Trophoblast cell (in vitro differentiated cells and primary cell): ENCODE data around the gene NUDC.

Source experiments
- DNase-seq, 2 donors: peaks; one replicate each; pipeline ENCODE4 v3.0.0-alpha.2; 2016
- H2AFZ ChIP-seq: 2 replicates; pipeline ENCODE4 v1.6.1; 2013; ENCODE audit warnings: low read length, moderate library complexity, mild to moderate bottlenecking; ENCODE audit not compliant: insufficient read depth, poor library complexity
- H2AK5ac ChIP-seq: 2 replicates; pipeline ENCODE4 v1.6.1; 2013; ENCODE audit warnings: mild to moderate bottlenecking, low read length
- H2BK120ac ChIP-seq: 2 replicates; pipeline ENCODE4 v1.6.1; 2013; ENCODE audit warnings: low read length, mild to moderate bottlenecking, moderate library complexity; ENCODE audit not compliant: insufficient read depth, poor library complexity
- H2BK12ac ChIP-seq: 2 replicates; pipeline ENCODE4 v1.6.1; 2013; ENCODE audit warnings: mild to moderate bottlenecking, low read length, moderate library complexity
- H2BK5ac ChIP-seq: 2 replicates; pipeline ENCODE4 v1.6.1; 2013; ENCODE audit warnings: low read length, low read depth, moderate library complexity, mild to moderate bottlenecking; ENCODE audit not compliant: poor library complexity
- H3K14ac ChIP-seq: 2 replicates; pipeline ENCODE4 v1.6.1; 2013; ENCODE audit warnings: mild to moderate bottlenecking, low read length
- H3K18ac ChIP-seq: 2 replicates; pipeline ENCODE4 v1.6.1; 2013; ENCODE audit warnings: mild to moderate bottlenecking, low read length
- H3K23ac ChIP-seq: 2 replicates; pipeline ENCODE4 v1.6.1; 2013; ENCODE audit warnings: low read length
- H3K27ac ChIP-seq: 2 replicates; pipeline ENCODE4 v1.5.1; 2013; ENCODE audit warnings: low read depth, mild to moderate bottlenecking, inconsistent platforms, low read length, moderate library complexity
- H3K27me3 ChIP-seq: 2 replicates; pipeline ENCODE4 v1.6.1; 2013; ENCODE audit warnings: inconsistent platforms, mild to moderate bottlenecking, low read length, moderate library complexity; ENCODE audit not compliant: insufficient read depth
- H3K36me3 ChIP-seq, 2 experiments: 1 replicate in 1 of 2; 2 replicates in 1 of 2; pipeline ENCODE4 v1.6.1; 2013; ENCODE audit warnings: low read length in 2 of 2, mild to moderate bottlenecking in 2 of 2, moderate library complexity in 1 of 2; ENCODE audit not compliant: insufficient read depth in 2 of 2, control insufficient read depth in 1 of 2
- H3K4ac ChIP-seq: 2 replicates; pipeline ENCODE4 v1.6.1; 2013; ENCODE audit warnings: low read depth, mild to moderate bottlenecking, low read length, moderate library complexity
- H3K4me1 ChIP-seq, 2 experiments: 1 replicate in 1 of 2; 2 replicates in 1 of 2; pipeline ENCODE4 v1.6.1; 2013; ENCODE audit warnings: low read length in 2 of 2, mild to moderate bottlenecking in 2 of 2, moderate library complexity in 1 of 2; ENCODE audit not compliant: insufficient read depth in 2 of 2, control insufficient read depth in 1 of 2
- H3K4me2 ChIP-seq: 2 replicates; pipeline ENCODE4 v1.6.1; 2013; ENCODE audit warnings: inconsistent platforms, mild to moderate bottlenecking, low read length, moderate library complexity
- H3K4me3 ChIP-seq: 2 replicates; pipeline ENCODE4 v1.5.1; 2013; ENCODE audit warnings: mild to moderate bottlenecking, low read depth, low read length, inconsistent platforms
- H3K79me1 ChIP-seq: one replicate; pipeline ENCODE4 v1.6.1; 2013; ENCODE audit warnings: low read length
- H3K79me2 ChIP-seq: 2 replicates; pipeline ENCODE4 v1.6.1; 2013; ENCODE audit warnings: low read length, mild to moderate bottlenecking; ENCODE audit not compliant: control insufficient read depth, insufficient read depth, poor library complexity
- H3K9ac ChIP-seq: 2 replicates; pipeline ENCODE4 v1.6.1; 2013; ENCODE audit warnings: mild to moderate bottlenecking, low read length
- H3K9me3 ChIP-seq: 2 replicates; pipeline ENCODE4 v1.6.1; 2013; ENCODE audit warnings: low read depth, mild to moderate bottlenecking, control low read depth, inconsistent platforms, low read length; ENCODE audit not compliant: insufficient read depth
- H4K12ac ChIP-seq: 2 replicates; pipeline ENCODE4 v1.6.1; 2013; ENCODE audit warnings: low read depth, mild to moderate bottlenecking, low read length, moderate library complexity
- H4K8ac ChIP-seq: 2 replicates; pipeline ENCODE4 v1.6.1; 2013; ENCODE audit warnings: low read depth, mild to moderate bottlenecking, low read length, moderate library complexity
- H4K91ac ChIP-seq: one replicate; pipeline ENCODE4 v1.6.1; 2013; ENCODE audit warnings: low read depth, mild to moderate bottlenecking, low read length, moderate library complexity
- WGBS: extraction: QIAGEN DNeasy Blood & Tissue Kit; methylation state at CpG from one replicate; pipeline ENCODE4 v1.1.7; 2013; ENCODE audit warnings: missing lambda C conversion rate; ENCODE audit not compliant: insufficient read length, insufficient coverage; ENCODE audit errors: extremely low coverage; 5-methylcytosine and 5-hydroxymethylcytosine counted together

The NUDC gene

GRCh38 chr1:26922431-26922729 lies 837 bp downstream of the NUDC start:
- Histone ChIP-seq H3K9ac (peak overlapping the region; percentile 77), H3K14ac (peak overlapping the region; percentile 93), H4K8ac (peak overlapping the region; percentile 93), H3K4me1 (peaks cover 5 to 10% of the 10 kb centered on the region in 2 experiments), H3K4me3 (no peak overlapping the region), H3K36me3 (peaks cover 10 to 27% of the 10 kb centered on the region in 2 experiments), H3K4me2 (peak overlapping the region; percentile 84), H3K27ac (no peak overlapping the region), H2AK5ac (no peak overlapping the region), H2BK12ac (no peak overlapping the region), H3K79me2 (peaks cover 10% of the 10 kb centered on the region), H2BK120ac (no peak overlapping the region), H3K79me1 (peaks cover 5% of the 10 kb centered on the region), H2AFZ (no peak overlapping the region), H3K4ac (peak overlapping the region; percentile 54), H3K23ac (no peak overlapping the region), H3K9me3 (no peaks in the 10 kb centered on the region), H4K91ac (no peak overlapping the region), H3K27me3 (no peaks in the 10 kb centered on the region), H3K18ac (no peak overlapping the region), H4K12ac (peak overlapping the region; percentile 81), H2BK5ac (no peak overlapping the region)
- WGBS: no CpG with 5 or more reads among the region's 6 CpGs
- DNase-seq: no peak

- H2BK5ac ChIP-seq: no peak overlapping the region
- H3K27me3 ChIP-seq: no peaks in the 10 kb centered on the region
- H3K4me3 ChIP-seq: no peak overlapping the region
- H2BK120ac ChIP-seq: no peak overlapping the region
- no peak overlapping the region for H3K9ac ChIP-seq
- no peak for DNase-seq
- H3K23ac ChIP-seq: no peak overlapping the region
- no peak overlapping the region for H4K91ac ChIP-seq
- peaks cover 12 to 28% of the 10 kb centered on the region in 2 experiments for H3K36me3 ChIP-seq
- H2AFZ ChIP-seq: no peak overlapping the region
- no peak overlapping the region for H4K12ac ChIP-seq
- H3K9me3 ChIP-seq: no peaks in the 10 kb centered on the region
- H2BK12ac ChIP-seq: no peak overlapping the region
- H3K27ac ChIP-seq: no peak overlapping the region
- no peak overlapping the region for H3K18ac ChIP-seq
- peak overlapping the region; percentile 54 for H3K4ac ChIP-seq
- WGBS: no CpG with 5 or more reads among the region's 3 CpGs
- no peak overlapping the region for H2AK5ac ChIP-seq
- peak overlapping the region; percentile 84 for H3K4me2 ChIP-seq
- no peak overlapping the region for H3K14ac ChIP-seq
- peaks cover 5% of the 10 kb centered on the region for H3K79me1 ChIP-seq
- no peak overlapping the region for H4K8ac ChIP-seq
- peaks cover 5 to 10% of the 10 kb centered on the region in 2 experiments for H3K4me1 ChIP-seq
- H3K79me2 ChIP-seq: peaks cover 10% of the 10 kb centered on the region
These were observed 1.4 kb downstream of the NUDC start for GRCh38 chr1:26922901-26923300.

DNA sequence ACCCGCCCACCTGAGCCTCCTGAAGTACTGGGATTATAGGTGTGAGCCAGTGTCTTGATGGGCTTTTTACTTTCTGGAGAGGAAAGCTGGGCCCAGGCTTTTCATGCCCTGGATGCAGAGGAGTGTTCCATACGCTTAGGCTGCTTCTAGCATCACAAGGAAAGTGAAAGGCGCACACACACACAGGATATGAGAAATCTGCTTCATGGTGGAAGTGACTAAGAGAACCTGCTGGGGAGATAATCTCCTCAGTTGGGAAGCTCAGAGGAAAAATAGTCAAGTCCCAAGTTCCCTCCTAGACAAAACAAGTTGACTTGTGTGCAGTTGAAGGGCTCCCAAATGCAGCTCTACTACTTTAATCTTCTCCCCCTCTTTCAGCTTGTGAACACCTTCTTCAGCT lies 2.2 kb downstream of the NUDC start:
- Histone ChIP-seq H3K4ac (peak overlapping the region; percentile 52), H3K23ac (no peak overlapping the region), H2AK5ac (no peak overlapping the region), H2AFZ (no peak overlapping the region), H3K36me3 (peaks cover 12 to 32% of the 10 kb centered on the region in 2 experiments), H2BK5ac (no peak overlapping the region), H3K27me3 (no peaks in the 10 kb centered on the region), H3K9me3 (no peaks in the 10 kb centered on the region), H4K12ac (no peak overlapping the region), H3K9ac (no peak overlapping the region), H3K4me2 (no peak overlapping the region), H3K14ac (no peak overlapping the region), H3K4me3 (no peak overlapping the region), H3K79me2 (peaks cover 10% of the 10 kb centered on the region), H3K4me1 (peaks cover 5 to 10% of the 10 kb centered on the region in 2 experiments), H3K79me1 (peaks cover 5% of the 10 kb centered on the region), H3K18ac (no peak overlapping the region), H3K27ac (no peak overlapping the region), H2BK12ac (no peak overlapping the region), H4K91ac (no peak overlapping the region), H2BK120ac (no peak overlapping the region), H4K8ac (no peak overlapping the region)
- WGBS: no CpG with 5 or more reads among the region's 3 CpGs
- DNase-seq: no peak

DNA sequence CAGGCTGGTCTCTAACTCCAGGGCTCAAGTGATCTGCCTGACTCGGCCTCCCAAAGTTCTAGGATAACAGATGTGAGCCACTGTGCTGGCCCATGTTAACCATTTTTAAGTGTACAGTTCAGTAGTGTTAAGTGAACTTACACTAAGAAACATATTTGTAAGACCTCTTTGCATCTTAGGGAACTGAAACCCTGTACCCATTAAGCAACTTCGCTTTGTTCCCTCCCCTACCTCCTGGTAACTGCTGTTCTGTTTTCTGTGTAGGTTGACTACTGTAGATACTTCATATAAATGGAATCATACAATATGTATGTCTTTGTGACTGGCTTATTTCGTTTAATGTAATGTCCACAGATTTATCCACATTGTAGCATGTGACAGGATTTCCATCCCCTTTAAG lies 11.0 kb downstream of the NUDC start:
- no peaks in the 10 kb centered on the region for H3K27me3 ChIP-seq
- no peak overlapping the region for H4K8ac ChIP-seq
- H3K79me1 ChIP-seq: no peaks in the 10 kb centered on the region
- H3K79me2 ChIP-seq: no peaks in the 10 kb centered on the region
- H2AK5ac ChIP-seq: no peak overlapping the region
- no peak overlapping the region for H3K18ac ChIP-seq
- H3K9ac ChIP-seq: no peak overlapping the region
- WGBS: no CpG with 5 or more reads among the region's 3 CpGs
- H3K4ac ChIP-seq: no peak overlapping the region
- H2AFZ ChIP-seq: no peak overlapping the region
- no peak overlapping the region for H2BK5ac ChIP-seq
- no peak for DNase-seq
- no peaks in the 10 kb centered on the region for H3K9me3 ChIP-seq
- H3K4me3 ChIP-seq: no peak overlapping the region
- H3K14ac ChIP-seq: no peak overlapping the region
- no peaks in the 10 kb centered on the region for H3K4me1 ChIP-seq
- H4K12ac ChIP-seq: no peak overlapping the region
- no peak overlapping the region for H2BK12ac ChIP-seq
- no peak overlapping the region for H2BK120ac ChIP-seq
- peaks cover 20 to 29% of the 10 kb centered on the region in 2 experiments for H3K36me3 ChIP-seq
- no peak overlapping the region for H4K91ac ChIP-seq
- no peak overlapping the region for H3K4me2 ChIP-seq
- no peak overlapping the region for H3K27ac ChIP-seq
- H3K23ac ChIP-seq: no peak overlapping the region
